ENCODE data around the gene FAM53A. TPM values are rescaled to one million over a fixed set of nuclear protein-coding genes. Genes with fewer than 3 reads are reported as not detected.
"Not testable (repeated sequence)": the region's sequence is repeated elsewhere in the genome, so short reads cannot be mapped to it uniquely, and the experiment has no call there.

The FAM53A gene
- total RNA-seq, 2 donors from 2014 or later, result 1.8 to 2.6 TPM

DNA sequence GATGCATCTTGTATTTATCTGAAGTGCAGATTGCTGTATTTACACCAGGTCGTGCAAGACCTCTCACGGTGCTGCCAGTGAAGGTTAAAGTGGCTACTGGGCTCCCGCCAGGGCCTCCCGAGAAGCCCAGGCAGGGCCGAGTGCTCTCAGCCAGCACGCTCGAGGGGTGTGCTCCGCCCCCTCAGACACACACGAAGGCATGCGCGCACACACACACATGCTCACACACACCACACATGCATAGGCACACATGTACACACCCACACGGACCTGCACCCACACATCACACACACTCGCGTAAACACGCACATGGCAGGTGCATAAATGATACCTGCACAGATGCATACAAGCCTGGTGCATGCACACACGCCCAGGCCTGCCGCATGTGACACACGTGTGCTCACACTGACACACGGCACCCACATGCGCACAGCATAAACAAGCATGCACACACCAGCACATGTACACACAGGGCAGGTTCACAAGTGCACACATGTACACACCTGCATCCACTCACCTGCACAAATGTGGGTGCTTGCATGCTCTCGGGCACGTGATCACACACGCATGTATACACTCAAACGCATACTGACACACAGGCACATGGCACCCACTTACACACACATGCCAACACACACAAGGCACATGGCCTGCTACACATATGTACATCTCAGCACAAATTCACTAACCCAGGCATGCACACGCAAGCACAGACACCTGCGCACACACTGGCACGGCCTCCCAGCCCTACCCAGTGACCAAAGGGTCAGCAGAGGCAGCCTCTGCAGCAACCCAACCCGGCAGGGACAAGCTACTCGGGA, 71.6 kb downstream of the FAM53A start:
- no peak for ATAC-seq (replicated peaks)
- peaks cover 7% of the 10 kb centered on the region for H3K9me3 Mint-ChIP-seq
- H3K36me3 Mint-ChIP-seq (ENCODE audit: low read depth), result no peaks in the 10 kb centered on the region
- no peak overlapping the region for H3K4me3 Mint-ChIP-seq
- H3K4me1 Mint-ChIP-seq, result peaks cover 18% of the 10 kb centered on the region
- no peaks in the 10 kb centered on the region for H3K27me3 Mint-ChIP-seq
- no peak overlapping the region for H3K27ac Mint-ChIP-seq

DNA sequence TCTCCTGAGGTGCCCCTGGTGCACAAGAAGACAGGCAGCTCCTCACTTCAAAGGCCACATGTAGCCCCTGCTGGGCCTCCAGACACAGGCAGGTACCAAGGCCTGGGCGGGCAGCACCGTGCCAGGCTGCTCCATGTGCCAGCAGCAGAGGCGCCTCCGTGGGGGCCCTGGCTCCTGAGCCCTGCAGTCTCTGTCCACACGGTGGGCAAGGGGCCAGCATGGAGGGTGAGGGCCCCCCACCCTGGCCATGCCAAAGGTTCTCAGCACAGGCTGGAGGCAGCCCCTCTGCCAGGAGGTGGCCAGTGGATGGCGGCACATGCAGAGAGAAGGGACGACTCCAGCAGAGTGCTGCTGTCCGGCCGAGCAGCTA, 72.6 kb downstream of the FAM53A start:
- no peaks in the 10 kb centered on the region for H3K36me3 Mint-ChIP-seq (ENCODE audit: low read depth)
- peaks cover 7% of the 10 kb centered on the region for H3K9me3 Mint-ChIP-seq
- no peak for ATAC-seq (replicated peaks)
- H3K27me3 Mint-ChIP-seq, result no peaks in the 10 kb centered on the region
- H3K4me1 Mint-ChIP-seq, result peaks cover 18% of the 10 kb centered on the region
- no peak overlapping the region for H3K4me3 Mint-ChIP-seq
- H3K27ac Mint-ChIP-seq, result no peak overlapping the region

DNA sequence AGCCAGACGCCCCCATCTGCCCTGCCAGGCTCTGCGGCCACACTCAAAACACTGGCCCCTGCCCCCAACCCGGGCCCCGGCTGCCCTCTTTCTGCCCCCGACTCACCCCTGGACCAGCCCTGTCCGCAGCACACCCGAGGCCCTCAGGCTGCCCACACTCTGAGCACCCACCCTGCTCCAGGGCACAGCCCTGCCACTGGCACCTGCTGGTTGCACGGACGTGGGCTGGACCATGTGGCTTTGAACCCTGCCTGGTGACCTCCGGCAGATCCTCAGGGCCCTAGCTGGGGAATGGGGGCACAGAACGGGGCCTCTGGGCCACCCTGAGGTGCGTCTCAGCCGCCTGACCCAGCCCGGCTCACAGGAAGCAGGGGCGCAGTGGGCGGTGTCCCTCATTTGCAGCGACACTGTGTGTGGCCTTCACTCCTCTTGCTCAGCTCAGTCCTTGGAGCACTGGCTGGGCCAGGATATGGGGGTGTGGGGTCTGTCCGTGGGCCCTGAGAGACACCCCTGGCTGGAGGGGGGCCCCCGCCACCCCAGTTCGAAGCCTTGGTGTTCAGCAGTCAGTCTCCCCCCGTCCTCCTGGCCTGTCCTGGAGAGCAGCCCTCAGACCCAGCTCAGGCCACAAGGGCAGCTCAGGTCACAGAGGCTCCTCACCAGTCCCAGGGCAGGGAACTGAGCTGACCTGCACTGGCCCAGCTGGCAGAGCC, 73.2 kb downstream of the FAM53A start:
- H3K4me1 Mint-ChIP-seq, result peaks cover 14% of the 10 kb centered on the region
- H3K9me3 Mint-ChIP-seq, result peaks cover 7% of the 10 kb centered on the region
- no peak overlapping the region for H3K27ac Mint-ChIP-seq
- H3K27me3 Mint-ChIP-seq, result no peaks in the 10 kb centered on the region
- no peak for ATAC-seq (replicated peaks)
- H3K4me3 Mint-ChIP-seq, result no peak overlapping the region
- no peaks in the 10 kb centered on the region for H3K36me3 Mint-ChIP-seq (ENCODE audit: low read depth)

DNA sequence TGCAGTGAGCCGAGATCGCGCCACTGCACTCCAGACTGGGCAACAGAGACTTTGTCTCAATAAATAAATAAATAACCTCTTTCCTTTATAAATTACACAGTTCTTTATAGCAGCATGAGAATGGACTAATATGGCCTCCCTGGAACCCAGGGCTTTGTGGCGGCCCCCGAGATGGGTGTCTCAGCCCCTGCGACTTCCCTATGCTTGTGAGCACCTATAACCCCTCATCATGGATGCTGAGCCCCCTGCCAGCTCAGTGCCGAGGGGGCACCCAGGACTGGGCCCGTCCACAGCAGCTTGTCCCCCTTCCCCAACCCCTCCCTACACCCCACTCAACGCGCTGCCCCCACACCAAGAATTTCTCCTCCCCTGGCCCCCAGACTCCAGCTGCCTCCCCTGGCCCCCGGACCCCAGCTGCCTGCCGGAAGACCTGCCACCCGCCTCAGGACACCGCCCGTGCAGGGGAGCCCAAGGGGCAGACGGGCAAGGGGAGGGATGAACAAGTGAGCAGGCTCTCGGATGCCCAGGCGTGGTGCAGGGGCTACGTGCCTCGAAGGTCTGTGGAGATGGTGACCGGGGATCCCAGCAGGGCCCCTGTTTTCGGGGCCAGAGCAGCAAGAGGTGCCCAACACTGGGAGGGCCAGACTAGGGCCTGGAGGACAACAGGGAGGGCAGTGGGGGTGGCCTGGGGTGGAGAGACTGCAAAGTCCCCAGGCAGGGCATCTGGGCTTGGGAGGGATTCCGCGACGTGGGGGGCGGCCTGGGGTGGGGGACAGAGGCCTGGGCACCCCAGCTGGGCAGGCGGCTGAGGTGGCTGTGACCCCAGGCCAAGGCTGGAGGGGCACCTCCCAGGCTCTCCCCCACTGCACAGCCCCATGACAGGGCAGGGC, 74.0 kb downstream of the FAM53A start:
- no peak overlapping the region for H3K4me3 Mint-ChIP-seq
- no peaks in the 10 kb centered on the region for H3K36me3 Mint-ChIP-seq (ENCODE audit: low read depth)
- no peak overlapping the region for H3K27ac Mint-ChIP-seq
- peaks cover 6% of the 10 kb centered on the region for H3K4me1 Mint-ChIP-seq
- H3K27me3 Mint-ChIP-seq, result no peaks in the 10 kb centered on the region
- no peak for ATAC-seq (replicated peaks)
- peaks cover 6% of the 10 kb centered on the region for H3K9me3 Mint-ChIP-seq

DNA sequence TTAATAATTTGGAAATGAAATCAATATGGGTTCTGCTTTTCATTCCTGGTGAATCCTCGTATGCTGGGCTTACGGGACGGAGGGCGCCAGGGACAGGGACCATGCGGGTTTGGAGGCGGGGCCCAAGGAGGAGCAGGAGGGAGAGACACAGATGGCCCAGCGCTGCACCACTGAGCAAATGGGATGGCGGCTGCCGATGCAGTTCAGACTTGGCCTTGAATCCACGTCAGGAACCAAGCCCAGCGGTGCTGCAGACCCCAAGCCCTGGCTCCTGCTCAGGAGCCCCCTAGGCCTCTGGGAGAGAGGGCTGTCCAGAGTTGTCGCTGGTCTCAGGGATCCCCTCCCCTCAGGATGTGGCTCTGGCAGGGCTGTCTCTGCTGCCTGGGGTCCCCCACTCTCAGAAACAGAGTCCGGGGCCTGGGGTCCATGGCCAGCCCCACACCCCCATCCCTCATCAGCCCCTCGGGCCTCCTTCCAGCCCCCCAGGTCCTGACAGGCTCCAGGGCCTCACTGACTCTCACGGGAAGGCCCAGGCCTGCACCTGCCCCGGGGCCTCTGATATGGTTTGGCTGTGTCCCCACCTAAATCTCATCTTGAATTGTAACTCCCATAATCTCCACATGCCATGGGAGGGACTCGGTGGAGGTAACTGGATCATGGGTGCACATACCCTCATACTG, 75.2 kb downstream of the FAM53A start:
- H3K36me3 Mint-ChIP-seq (ENCODE audit: low read depth), result no peaks in the 10 kb centered on the region
- no peak overlapping the region for H3K27ac Mint-ChIP-seq
- no peaks in the 10 kb centered on the region for H3K9me3 Mint-ChIP-seq
- H3K27me3 Mint-ChIP-seq, result no peaks in the 10 kb centered on the region
- H3K4me3 Mint-ChIP-seq, result no peak overlapping the region
- ATAC-seq (replicated peaks), result no peak
- H3K4me1 Mint-ChIP-seq, result no peaks in the 10 kb centered on the region

DNA sequence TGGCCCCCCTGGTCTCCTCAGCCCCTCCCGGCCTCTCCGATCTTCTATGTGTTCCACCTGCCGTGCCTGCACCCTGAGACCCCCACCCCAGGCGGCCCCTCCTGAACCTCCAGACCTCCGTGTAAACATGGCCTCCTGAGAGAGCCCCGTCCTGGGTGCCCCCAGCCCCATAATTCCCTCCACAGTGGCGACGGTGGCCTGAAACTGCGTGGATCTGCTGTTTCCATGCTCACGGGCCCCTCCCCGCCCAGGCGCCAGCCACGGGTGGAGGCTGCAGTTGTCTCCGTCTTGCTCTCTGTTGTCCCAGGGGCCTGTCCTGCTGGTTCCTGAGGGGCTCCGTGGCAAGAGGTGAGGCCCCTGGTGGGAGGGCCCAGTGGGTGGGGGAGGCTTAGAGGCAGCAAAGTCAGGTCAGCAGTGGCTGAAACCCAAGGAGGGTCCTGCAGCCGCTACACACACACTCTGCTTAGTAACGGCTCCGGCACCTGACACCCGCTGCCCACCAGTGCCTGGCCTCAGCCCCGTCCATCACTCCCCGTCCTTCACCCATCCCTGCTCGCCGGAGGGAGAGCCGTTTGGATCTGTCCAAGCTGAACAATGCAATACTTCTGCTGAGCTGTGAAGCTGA, 75.8 kb downstream of the FAM53A start:
- Mint-ChIP-seq H3K36me3 (ENCODE audit: low read depth) (no peaks in the 10 kb centered on the region), H3K9me3 (no peaks in the 10 kb centered on the region), H3K27me3 (no peaks in the 10 kb centered on the region), H3K4me1 (no peaks in the 10 kb centered on the region), H3K4me3 (no peak overlapping the region), H3K27ac (no peak overlapping the region)
- no peak for ATAC-seq (replicated peaks)

DNA sequence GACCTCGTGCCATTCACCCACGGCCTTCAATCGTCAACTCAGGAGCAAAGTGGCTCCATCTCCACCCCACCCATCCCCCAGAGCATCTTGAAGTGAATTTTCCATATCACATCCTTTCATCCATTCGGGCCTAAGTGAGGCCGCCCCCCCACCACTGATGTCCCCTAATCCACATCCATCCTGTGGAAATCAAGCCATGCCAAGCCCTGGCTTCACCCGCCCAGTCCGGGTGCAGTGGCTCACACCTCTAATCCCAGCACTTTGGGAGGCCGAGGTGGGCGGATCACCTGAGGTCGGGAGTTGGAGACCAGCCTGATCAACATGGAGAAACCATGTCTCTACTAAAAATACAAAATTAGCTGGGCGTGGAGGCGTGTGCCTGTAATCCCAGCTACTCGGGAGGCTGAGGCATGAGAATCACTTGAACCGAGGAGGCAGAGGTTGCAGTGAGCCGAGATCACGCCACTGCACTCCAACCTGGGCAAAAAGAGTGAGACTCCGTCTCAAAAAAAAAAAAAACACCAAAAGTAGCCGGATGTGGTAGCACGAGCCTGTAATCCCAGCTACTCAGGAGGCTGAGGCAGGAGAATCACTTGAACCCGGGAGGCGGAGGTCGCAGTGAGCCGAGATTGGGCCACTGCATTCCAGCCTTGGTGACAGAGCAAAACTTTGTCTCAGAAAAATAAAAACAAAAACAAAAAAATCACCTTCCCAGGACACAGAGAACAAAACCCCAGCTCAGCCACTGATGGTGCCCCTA, 76.5 kb downstream of the FAM53A start:
- not testable (repeated sequence) for H3K27me3 Mint-ChIP-seq; H3K4me3 Mint-ChIP-seq; H3K9me3 Mint-ChIP-seq; ATAC-seq (replicated peaks); H3K27ac Mint-ChIP-seq; H3K36me3 Mint-ChIP-seq (ENCODE audit: low read depth); H3K4me1 Mint-ChIP-seq

DNA sequence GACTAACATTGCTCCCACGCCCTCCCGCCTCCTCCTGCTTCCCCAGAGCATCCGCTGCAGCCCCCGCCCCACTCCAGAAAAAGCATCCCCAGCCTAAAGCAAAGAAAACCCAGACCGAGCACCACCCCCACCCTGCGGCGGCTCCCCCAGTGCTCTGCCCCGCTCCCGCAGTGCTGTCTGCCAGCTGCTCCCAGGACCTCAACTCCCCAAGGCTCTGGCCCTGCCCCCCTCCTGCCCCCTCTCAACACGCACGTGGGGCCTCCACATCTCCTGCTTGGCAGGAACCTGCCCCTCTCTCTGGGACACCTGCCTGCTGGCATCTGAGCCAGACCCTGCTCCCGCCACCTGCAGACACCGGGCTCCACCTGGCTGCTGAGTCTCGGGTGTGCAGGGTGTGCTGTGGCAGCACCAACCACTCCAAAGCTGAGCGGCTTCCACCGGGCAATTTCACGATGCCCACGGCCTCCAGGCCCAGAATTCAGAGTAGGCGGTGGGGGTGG, 79.4 kb downstream of the FAM53A start:
- Mint-ChIP-seq H3K36me3 (ENCODE audit: low read depth) (no peaks in the 10 kb centered on the region), H3K4me3 (peak overlapping the region; percentile 55), H3K4me1 (no peaks in the 10 kb centered on the region), H3K27ac (no peak overlapping the region), H3K9me3 (no peaks in the 10 kb centered on the region), H3K27me3 (no peaks in the 10 kb centered on the region)
- ATAC-seq (replicated peaks), result peak; percentile 60

DNA sequence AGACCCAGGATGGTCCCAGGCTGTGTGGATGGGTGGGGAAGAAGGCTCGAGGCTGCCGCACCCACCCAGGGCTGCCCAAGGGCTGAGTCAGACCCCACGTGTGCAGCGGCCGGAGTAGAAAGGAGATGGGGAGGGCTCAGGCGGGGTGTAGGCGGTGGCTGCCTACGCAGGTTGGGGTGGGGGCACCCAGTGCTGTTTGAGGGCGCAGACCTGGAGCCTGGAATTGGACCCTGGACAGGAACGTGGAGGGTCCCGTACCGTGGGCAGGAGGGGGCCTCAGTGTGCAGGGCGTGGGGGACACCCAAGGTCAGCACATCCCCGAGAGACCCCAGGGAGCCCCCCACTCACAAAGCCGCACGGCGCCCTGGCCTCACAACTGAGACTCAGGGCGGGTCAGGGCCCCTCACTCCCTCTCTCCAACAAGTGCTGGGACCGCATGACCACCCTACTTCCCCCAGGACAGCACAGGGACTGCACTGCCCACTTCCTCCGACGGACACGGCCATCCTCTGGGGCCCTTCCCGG, 79.9 kb downstream of the FAM53A start:
- Mint-ChIP-seq H3K9me3 (no peaks in the 10 kb centered on the region), H3K27ac (no peak overlapping the region), H3K4me3 (no peak overlapping the region), H3K4me1 (no peaks in the 10 kb centered on the region), H3K36me3 (ENCODE audit: low read depth) (no peaks in the 10 kb centered on the region), H3K27me3 (no peaks in the 10 kb centered on the region)
- ATAC-seq (replicated peaks), result no peak

DNA sequence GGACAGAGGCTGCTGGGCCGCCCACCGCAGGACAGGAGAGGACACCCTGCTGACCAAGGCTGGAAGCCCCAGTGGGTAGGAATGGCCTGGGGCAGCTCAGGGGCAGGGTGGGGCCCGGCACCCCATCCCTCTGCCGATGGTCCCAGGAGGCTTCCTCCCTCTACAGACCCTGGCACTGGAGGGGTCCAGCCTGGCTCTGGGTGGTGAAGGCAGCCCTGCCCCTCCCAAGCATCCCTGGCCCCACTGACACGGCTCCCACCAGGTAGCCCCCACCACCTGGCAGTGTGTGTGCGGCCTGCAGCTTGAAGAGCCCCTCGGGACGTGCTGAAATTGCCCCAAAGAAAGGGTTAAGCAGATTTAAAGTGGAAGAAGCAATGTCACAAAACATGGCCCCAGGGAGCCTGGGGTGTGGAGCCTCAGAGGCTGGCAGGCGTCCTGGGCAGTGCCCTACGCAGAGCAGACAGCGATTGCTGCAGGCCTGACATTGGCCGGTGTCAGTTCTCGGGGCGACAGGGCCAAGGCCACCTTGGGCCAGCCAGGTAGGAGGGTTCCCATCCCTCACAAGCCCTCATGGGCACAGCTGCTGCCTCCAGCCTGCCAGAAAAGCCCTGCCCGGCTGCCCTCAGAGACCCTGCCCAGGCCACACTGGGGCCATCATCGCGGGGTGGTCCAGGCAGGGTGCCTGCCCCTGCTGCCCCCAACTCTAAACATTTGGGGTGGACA, 80.5 kb downstream of the FAM53A start:
- Mint-ChIP-seq H3K36me3 (ENCODE audit: low read depth) (no peaks in the 10 kb centered on the region), H3K27me3 (no peaks in the 10 kb centered on the region), H3K27ac (no peak overlapping the region), H3K4me1 (no peaks in the 10 kb centered on the region), H3K9me3 (no peaks in the 10 kb centered on the region), H3K4me3 (no peak overlapping the region)
- no peak for ATAC-seq (replicated peaks)

DNA sequence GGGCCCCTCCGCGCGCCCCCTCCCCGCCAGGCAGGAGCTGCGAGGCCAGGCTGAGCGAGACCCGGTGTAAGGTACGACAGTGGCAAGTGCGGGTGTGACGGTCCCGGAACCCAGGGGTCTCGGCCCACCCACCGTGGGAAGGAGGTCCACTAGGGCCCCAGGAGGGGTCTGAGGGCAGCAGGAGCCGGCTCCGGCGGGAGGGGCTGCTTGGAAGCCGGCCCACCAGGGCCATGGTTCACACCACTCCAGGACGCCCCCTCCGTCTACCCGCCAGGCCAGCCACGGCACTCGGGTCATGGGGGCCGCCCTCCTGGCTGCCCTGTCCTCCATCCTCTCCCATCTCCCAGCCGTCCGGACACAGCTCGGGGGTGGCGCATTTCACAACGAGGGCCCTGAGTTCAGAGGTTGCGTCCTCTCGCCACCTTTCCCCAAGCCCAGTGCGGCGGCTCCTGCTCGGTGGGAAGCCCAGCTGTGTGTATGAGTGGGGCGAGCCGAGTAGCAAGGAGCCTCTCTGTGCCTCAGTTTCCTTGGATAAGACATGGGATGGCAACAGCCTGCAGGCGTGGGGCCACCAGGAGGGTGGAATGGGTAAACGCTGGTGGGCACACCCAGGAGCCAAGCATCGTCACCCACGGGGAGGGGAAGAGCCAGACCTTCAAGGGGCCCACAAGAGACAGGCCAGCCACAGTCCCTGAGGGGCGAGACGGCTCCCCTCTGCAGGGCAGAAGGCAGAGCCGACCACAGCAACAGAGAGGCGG, 81.3 kb downstream of the FAM53A start:
- Mint-ChIP-seq H3K27me3 (no peaks in the 10 kb centered on the region), H3K9me3 (no peaks in the 10 kb centered on the region), H3K4me1 (no peaks in the 10 kb centered on the region), H3K36me3 (ENCODE audit: low read depth) (no peaks in the 10 kb centered on the region), H3K4me3 (no peak overlapping the region), H3K27ac (no peak overlapping the region)
- no peak for ATAC-seq (replicated peaks)
